Activated T-helper 1 cell treated with anti-CD3 and anti-CD28 coated beads, Interleukin-12 subunit alpha, Interleukin-12 subunit beta, Interleukin-2, Interleukin-4 antibody, amounts not matched to agents 30 ng/mL and 10 ng/mL and 1 ng/mL, durations not matched to agents 14 hours and 24 hours and 36 hours (primary cell): Measurements from ENCODE around the gene SUCLG2. TPM values are rescaled to one million over a fixed set of nuclear protein-coding genes. Genes with fewer than 3 reads are reported as not detected.
"Not testable (repeated sequence)": the region's sequence is repeated elsewhere in the genome, so short reads cannot be mapped to it uniquely, and the experiment has no call there.

ENCODE experiments used
- DNase-seq: peaks from one replicate; pipeline ENCODE4 v3.0.0; 2021; ENCODE audit warnings: low spot score
- H3K27ac Mint-ChIP-seq: one replicate; pipeline ENCODE4 v1.8.0; 2021; ENCODE audit warnings: mild to moderate bottlenecking, mixed read lengths
- H3K27me3 Mint-ChIP-seq: one replicate; pipeline ENCODE4 v1.8.0; 2022; ENCODE audit warnings: mild to moderate bottlenecking, moderate library complexity, mixed read lengths; ENCODE audit not compliant: insufficient read depth
- H3K36me3 Mint-ChIP-seq: one replicate; pipeline ENCODE4 v1.8.0; 2021; ENCODE audit warnings: low read depth, mixed read lengths
- H3K4me1 Mint-ChIP-seq: one replicate; pipeline ENCODE4 v1.8.0; 2021; ENCODE audit warnings: low read depth, mixed read lengths
- H3K4me3 Mint-ChIP-seq: one replicate; pipeline ENCODE4 v1.8.0; 2021; ENCODE audit warnings: mild to moderate bottlenecking, moderate library complexity, mixed read lengths
- H3K9me3 Mint-ChIP-seq: one replicate; pipeline ENCODE4 v1.8.0; 2021; ENCODE audit warnings: mixed read lengths
- intact Hi-C: fragments of 100-400 bp; cut with micrococcal nuclease; formaldehyde crosslinking; loops from one replicate; pipeline ENCODE4 v1.15.1; 2024
- total RNA-seq: library from RNA; stranded (reverse); gene quantifications from 2 replicates; pipeline ENCODE4 v1.2.3, GENCODE V29; 2022

SUCLG2 gene
- total RNA-seq, 1 donor from 2014 or later = 30.3 TPM

GRCh38 chr3:67564008-67564407, 90.4 kb downstream of the SUCLG2 start:
- H3K4me1 Mint-ChIP-seq = peaks cover 11% of the 10 kb centered on the region
- no peaks in the 10 kb centered on the region for H3K27me3 Mint-ChIP-seq
- H3K4me3 Mint-ChIP-seq = no peak overlapping the region
- H3K27ac Mint-ChIP-seq = no peak overlapping the region
- no peak for DNase-seq
- peaks cover 12% of the 10 kb centered on the region for H3K36me3 Mint-ChIP-seq
- intact Hi-C loops = no loop called here
- peaks cover 2% of the 10 kb centered on the region for H3K9me3 Mint-ChIP-seq

- no peak overlapping the region for H3K27ac Mint-ChIP-seq
- intact Hi-C loops = no loop called here
- peaks cover 12% of the 10 kb centered on the region for H3K4me1 Mint-ChIP-seq
- no peaks in the 10 kb centered on the region for H3K27me3 Mint-ChIP-seq
- DNase-seq = no peak
- H3K4me3 Mint-ChIP-seq = no peak overlapping the region
- peaks cover 8% of the 10 kb centered on the region for H3K36me3 Mint-ChIP-seq
- no peaks in the 10 kb centered on the region for H3K9me3 Mint-ChIP-seq
These were observed 92.6 kb downstream of the SUCLG2 start for GRCh38 chr3:67561667-67562394.

GRCh38 chr3:67561266-67561665, 93.1 kb downstream of the SUCLG2 start:
- intact Hi-C loops = no loop called here
- Mint-ChIP-seq H3K27me3 (no peaks in the 10 kb centered on the region), H3K9me3 (no peaks in the 10 kb centered on the region), H3K36me3 (peaks cover 9% of the 10 kb centered on the region), H3K4me3 (no peak overlapping the region), H3K4me1 (peaks cover 12% of the 10 kb centered on the region), H3K27ac (no peak overlapping the region)
- DNase-seq = no peak

GRCh38 chr3:67559029-67559605, 95.3 kb downstream of the SUCLG2 start:
- H3K27me3 Mint-ChIP-seq = no peaks in the 10 kb centered on the region
- intact Hi-C loops = no loop called here
- peaks cover 15% of the 10 kb centered on the region for H3K36me3 Mint-ChIP-seq
- no peak overlapping the region for H3K4me3 Mint-ChIP-seq
- H3K4me1 Mint-ChIP-seq = peaks cover 12% of the 10 kb centered on the region
- DNase-seq = no peak
- no peak overlapping the region for H3K27ac Mint-ChIP-seq
- no peaks in the 10 kb centered on the region for H3K9me3 Mint-ChIP-seq

- peaks cover 15% of the 10 kb centered on the region for H3K36me3 Mint-ChIP-seq
- intact Hi-C loops = no loop called here
- no peaks in the 10 kb centered on the region for H3K9me3 Mint-ChIP-seq
- H3K4me1 Mint-ChIP-seq = peaks cover 12% of the 10 kb centered on the region
- no peak overlapping the region for H3K4me3 Mint-ChIP-seq
- H3K27me3 Mint-ChIP-seq = no peaks in the 10 kb centered on the region
- DNase-seq = no peak
- H3K27ac Mint-ChIP-seq = no peak overlapping the region
These were observed 96.0 kb downstream of the SUCLG2 start for GRCh38 chr3:67558426-67558825.

GRCh38 chr3:67557848-67558355, 96.5 kb downstream of the SUCLG2 start:
- Mint-ChIP-seq H3K27ac (no peak overlapping the region), H3K4me1 (peaks cover 12% of the 10 kb centered on the region), H3K9me3 (no peaks in the 10 kb centered on the region), H3K36me3 (peaks cover 15% of the 10 kb centered on the region), H3K4me3 (no peak overlapping the region), H3K27me3 (no peaks in the 10 kb centered on the region)
- intact Hi-C loops = no loop called here
- DNase-seq = no peak

- Mint-ChIP-seq H3K4me3 (no peak overlapping the region), H3K4me1 (no peaks in the 10 kb centered on the region), H3K36me3 (peaks cover 15% of the 10 kb centered on the region), H3K27me3 (no peaks in the 10 kb centered on the region), H3K9me3 (no peaks in the 10 kb centered on the region), H3K27ac (no peak overlapping the region)
- DNase-seq = no peak
- intact Hi-C loops = no loop called here
These were observed 102.9 kb downstream of the SUCLG2 start for GRCh38 chr3:67551361-67552016.

GRCh38 chr3:67550541-67550940, 103.9 kb downstream of the SUCLG2 start:
- Mint-ChIP-seq H3K27me3 (no peaks in the 10 kb centered on the region), H3K9me3 (no peaks in the 10 kb centered on the region), H3K4me3 (no peak overlapping the region), H3K4me1 (no peaks in the 10 kb centered on the region), H3K36me3 (peaks cover 11% of the 10 kb centered on the region), H3K27ac (no peak overlapping the region)
- no peak for DNase-seq
- intact Hi-C loops = no loop called here

- H3K4me1 Mint-ChIP-seq, H3K4me3 Mint-ChIP-seq, H3K27ac Mint-ChIP-seq, H3K27me3 Mint-ChIP-seq, DNase-seq, intact Hi-C loops: not testable (repeated sequence)
- Mint-ChIP-seq H3K9me3 (peaks cover 30% of the 10 kb centered on the region), H3K36me3 (peaks cover 20% of the 10 kb centered on the region)
These were observed 111.7 kb downstream of the SUCLG2 start for GRCh38 chr3:67542502-67543250.

- Mint-ChIP-seq H3K36me3 (peaks cover 22% of the 10 kb centered on the region), H3K4me3 (no peak overlapping the region), H3K4me1 (peaks cover 3% of the 10 kb centered on the region), H3K27me3 (no peaks in the 10 kb centered on the region), H3K27ac (no peak overlapping the region), H3K9me3 (peaks cover 36% of the 10 kb centered on the region)
- no peak for DNase-seq
- intact Hi-C loops = no loop called here
These were observed 114.1 kb downstream of the SUCLG2 start for GRCh38 chr3:67540198-67540894.

GRCh38 chr3:67537203-67537602, 117.2 kb downstream of the SUCLG2 start:
- H3K36me3 Mint-ChIP-seq = peaks cover 16% of the 10 kb centered on the region

GRCh38 chr3:67535006-67535405, 119.4 kb downstream of the SUCLG2 start:
- Mint-ChIP-seq H3K36me3 (peaks cover 13% of the 10 kb centered on the region), H3K27ac (no peak overlapping the region), H3K4me1 (peaks cover 3% of the 10 kb centered on the region), H3K27me3 (no peaks in the 10 kb centered on the region), H3K9me3 (peaks cover 21% of the 10 kb centered on the region), H3K4me3 (no peak overlapping the region)
- intact Hi-C loops = no loop called here
- DNase-seq = no peak

More at GRCh38 chr3:67537203-67537602, 117.2 kb downstream of the SUCLG2 start:
- H3K4me3 Mint-ChIP-seq, H3K27ac Mint-ChIP-seq, DNase-seq, intact Hi-C loops, H3K4me1 Mint-ChIP-seq, H3K27me3 Mint-ChIP-seq: not testable (repeated sequence)
- peaks cover 33% of the 10 kb centered on the region for H3K9me3 Mint-ChIP-seq
